ENCODE results near the gene PRUNE2. TPM values are rescaled to one million over a fixed set of nuclear protein-coding genes. Genes with fewer than 3 reads are reported as not detected.

The PRUNE2 gene
- total RNA-seq, 2 experiments from 2014 or later = not detected

DNA sequence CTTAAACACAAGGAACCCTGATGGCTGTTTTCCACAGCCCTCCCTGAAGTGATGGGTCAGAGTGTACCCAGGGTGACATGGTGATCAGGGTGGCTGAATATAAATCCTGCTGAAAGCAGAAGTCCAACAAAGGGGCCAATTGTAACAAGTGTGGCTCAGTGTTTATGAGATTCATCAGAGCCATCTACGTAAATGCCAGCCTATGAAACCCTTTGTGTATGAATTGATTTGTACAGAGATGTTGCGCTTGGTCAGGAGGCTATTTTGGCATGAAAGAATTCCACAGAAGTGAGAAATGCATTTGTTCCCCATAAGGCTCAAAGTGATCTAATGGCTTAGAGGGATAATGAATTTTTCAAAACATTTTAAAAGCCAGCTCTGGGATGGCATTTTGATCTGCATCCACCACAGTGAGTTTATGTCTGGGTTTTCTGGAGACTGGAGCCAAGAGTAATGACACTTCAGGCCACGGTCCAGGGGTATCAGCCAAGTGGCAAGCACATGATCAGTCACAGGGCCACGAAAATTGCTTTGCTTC is 12.4 kb downstream of the PRUNE2 start:
- Mint-ChIP-seq H3K27me3 (peaks cover 3% of the 10 kb centered on the region), H3K4me1 (ENCODE audit: low read depth) (no peaks in the 10 kb centered on the region)

DNA sequence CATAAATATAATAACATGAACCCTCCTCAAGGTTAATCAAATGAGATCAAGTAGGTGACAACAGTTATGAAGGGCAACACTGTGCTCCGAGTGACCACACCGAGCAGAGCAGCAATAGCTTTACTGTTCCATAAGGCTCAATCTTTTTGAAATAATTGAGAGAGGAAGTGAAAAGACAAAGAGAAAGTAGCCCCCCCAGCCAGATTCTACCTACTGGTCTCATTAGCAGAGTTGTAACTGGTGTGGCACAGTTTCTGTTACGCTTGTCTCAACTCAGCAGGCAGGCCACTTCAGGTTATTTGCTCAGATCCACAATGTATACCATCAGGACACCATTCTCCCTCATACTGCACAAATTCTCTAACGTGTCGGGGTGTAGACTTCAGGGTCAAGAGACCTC is 14.0 kb downstream of the PRUNE2 start:
- TF ChIP-seq, protein P1, sequence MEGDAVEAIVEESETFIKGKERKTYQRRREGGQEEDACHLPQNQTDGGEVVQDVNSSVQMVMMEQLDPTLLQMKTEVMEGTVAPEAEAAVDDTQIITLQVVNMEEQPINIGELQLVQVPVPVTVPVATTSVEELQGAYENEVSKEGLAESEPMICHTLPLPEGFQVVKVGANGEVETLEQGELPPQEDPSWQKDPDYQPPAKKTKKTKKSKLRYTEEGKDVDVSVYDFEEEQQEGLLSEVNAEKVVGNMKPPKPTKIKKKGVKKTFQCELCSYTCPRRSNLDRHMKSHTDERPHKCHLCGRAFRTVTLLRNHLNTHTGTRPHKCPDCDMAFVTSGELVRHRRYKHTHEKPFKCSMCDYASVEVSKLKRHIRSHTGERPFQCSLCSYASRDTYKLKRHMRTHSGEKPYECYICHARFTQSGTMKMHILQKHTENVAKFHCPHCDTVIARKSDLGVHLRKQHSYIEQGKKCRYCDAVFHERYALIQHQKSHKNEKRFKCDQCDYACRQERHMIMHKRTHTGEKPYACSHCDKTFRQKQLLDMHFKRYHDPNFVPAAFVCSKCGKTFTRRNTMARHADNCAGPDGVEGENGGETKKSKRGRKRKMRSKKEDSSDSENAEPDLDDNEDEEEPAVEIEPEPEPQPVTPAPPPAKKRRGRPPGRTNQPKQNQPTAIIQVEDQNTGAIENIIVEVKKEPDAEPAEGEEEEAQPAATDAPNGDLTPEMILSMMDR (IDR thresholded peaks at IDR 0.05) = no peak
- peaks cover 3% of the 10 kb centered on the region for H3K27me3 Mint-ChIP-seq
- Histone ChIP-seq H3K27me3 (ENCODE audit: control insufficient read depth in 1 of 2, insufficient read depth in 2 of 2, low read length in 2 of 2) (no peaks in the 10 kb centered on the region), H3K9me3 (ENCODE audit: control insufficient read depth in 1 of 2, insufficient read depth in 1 of 2, low read length in 2 of 2) (peaks cover 0 to 3% of the 10 kb centered on the region in 2 experiments), H3K27ac (ENCODE audit: low read depth in 1 of 2, low read length in 2 of 2) (no peak overlapping the region), H3K36me3 (ENCODE audit: insufficient read depth, low read length) (no peaks in the 10 kb centered on the region), H3K4me1 (ENCODE audit: insufficient read depth, low read length) (no peaks in the 10 kb centered on the region), H3K4me3 (ENCODE audit: low read length) (no peak overlapping the region)
- intact Hi-C loops (cut with DNase I, micrococcal nuclease) = no loop called here
- POLR2A ChIA-PET = no interaction called here
- no peaks in the 10 kb centered on the region for H3K36me3 Mint-ChIP-seq (ENCODE audit: low read depth)
- no peak overlapping the region for H3K4me3 Mint-ChIP-seq
- H3K4me1 Mint-ChIP-seq (ENCODE audit: low read depth) = no peaks in the 10 kb centered on the region
- DNase-seq (no peak), ATAC-seq (ENCODE audit: poor library complexity) (no peak)
- H3K9me3 Mint-ChIP-seq = no peaks in the 10 kb centered on the region
- H3K27ac Mint-ChIP-seq = no peak overlapping the region
- CTCF ChIA-PET = no interaction called here

More for the DNA sequence above, 12.4 kb downstream of the PRUNE2 start:
- H3K27me3 ChIP-seq (ENCODE audit: control insufficient read depth in 1 of 2, insufficient read depth in 2 of 2, low read length in 2 of 2) = no peaks in the 10 kb centered on the region
- peaks cover 0 to 3% of the 10 kb centered on the region in 2 experiments for H3K9me3 ChIP-seq (ENCODE audit: control insufficient read depth in 1 of 2, insufficient read depth in 1 of 2, low read length in 2 of 2)
- H3K4me1 ChIP-seq (ENCODE audit: insufficient read depth, low read length) = no peaks in the 10 kb centered on the region
- Mint-ChIP-seq H3K4me3 (no peak overlapping the region), H3K27ac (no peak overlapping the region), H3K36me3 (ENCODE audit: low read depth) (no peaks in the 10 kb centered on the region), H3K9me3 (no peaks in the 10 kb centered on the region)
- H3K27ac ChIP-seq (ENCODE audit: low read depth in 1 of 2, low read length in 2 of 2) = no peak overlapping the region
- H3K4me3 ChIP-seq (ENCODE audit: low read length) = no peak overlapping the region
- DNase-seq (no peak), ATAC-seq (ENCODE audit: poor library complexity) (no peak)
- H3K36me3 ChIP-seq (ENCODE audit: insufficient read depth, low read length) = no peaks in the 10 kb centered on the region
- TF ChIP-seq, protein P1 (IDR thresholded peaks at IDR 0.05) = no peak
- CTCF ChIA-PET = no interaction called here
- POLR2A ChIA-PET = no interaction called here
- intact Hi-C loops (cut with DNase I, micrococcal nuclease) = no loop called here

DNA sequence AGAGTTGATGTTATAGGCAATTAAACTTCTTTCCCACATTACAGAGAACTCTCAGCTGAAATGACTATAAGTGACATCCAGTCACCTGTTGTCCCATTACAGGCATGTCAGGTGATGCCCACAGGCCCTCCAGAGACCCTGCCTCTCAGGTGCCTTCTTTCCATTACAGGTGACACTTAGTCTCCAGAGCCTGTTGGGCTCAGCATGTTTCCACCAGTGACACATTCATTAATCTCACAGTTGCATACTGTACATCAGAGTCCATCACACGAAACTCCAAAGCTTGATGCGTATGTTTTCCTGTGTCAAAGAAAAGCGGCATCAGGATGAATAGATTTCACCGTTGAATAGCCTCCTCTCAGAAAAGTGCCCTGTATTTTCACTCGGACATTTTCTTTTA is 14.6 kb downstream of the PRUNE2 start:
- Histone ChIP-seq H3K27ac (ENCODE audit: low read depth in 1 of 2, low read length in 2 of 2) (no peak overlapping the region), H3K36me3 (ENCODE audit: insufficient read depth, low read length) (no peaks in the 10 kb centered on the region), H3K9me3 (ENCODE audit: control insufficient read depth in 1 of 2, insufficient read depth in 1 of 2, low read length in 2 of 2) (peaks cover 0 to 3% of the 10 kb centered on the region in 2 experiments), H3K27me3 (ENCODE audit: control insufficient read depth in 1 of 2, insufficient read depth in 2 of 2, low read length in 2 of 2) (no peaks in the 10 kb centered on the region), H3K4me3 (ENCODE audit: low read length) (no peak overlapping the region), H3K4me1 (ENCODE audit: insufficient read depth, low read length) (no peaks in the 10 kb centered on the region)
- Mint-ChIP-seq H3K27me3 (peaks cover 3% of the 10 kb centered on the region), H3K4me3 (no peak overlapping the region), H3K36me3 (ENCODE audit: low read depth) (no peaks in the 10 kb centered on the region), H3K27ac (no peak overlapping the region), H3K9me3 (no peaks in the 10 kb centered on the region), H3K4me1 (ENCODE audit: low read depth) (no peaks in the 10 kb centered on the region)
- ChIA-PET POLR2A (no interaction called here), CTCF (interaction anchor here (0.6 kb wide), 1 partner anchor 1014 kb away, joined by 3 read pairs; no protein-coding TSS in a partner anchor)
- ATAC-seq (ENCODE audit: poor library complexity) (no peak), DNase-seq (no peak)
- intact Hi-C loops (cut with DNase I, micrococcal nuclease) = no loop called here
- TF ChIP-seq, protein P1 (IDR thresholded peaks at IDR 0.05) = no peak
